Fibroblast of lung (primary cell): Measurements from ENCODE around the gene TFB2M. TPM values are rescaled to one million over a fixed set of nuclear protein-coding genes. Genes with fewer than 3 reads are reported as not detected.

Experiments
- DNase-seq, 2 donors: peaks; one replicate each; pipeline versions ENCODE4 v3.0.0 to v3.0.0-alpha.2; 2010; ENCODE audit warnings: low read depth in 2 of 2
- H2AFZ ChIP-seq: 2 replicates; pipeline ENCODE4 v1.5.1; 2012; ENCODE audit warnings: low read length, control low read depth, inconsistent platforms
- H3K27ac ChIP-seq: 2 replicates; pipeline ENCODE4 v1.5.1; 2011; ENCODE audit warnings: low read length, control low read depth; ENCODE audit not compliant: insufficient read depth
- H3K27me3 ChIP-seq: 2 replicates; pipeline ENCODE4 v1.5.1; 2011; ENCODE audit warnings: mild to moderate bottlenecking, low read length; ENCODE audit not compliant: control insufficient read depth, insufficient read depth
- H3K36me3 ChIP-seq: 2 replicates; pipeline ENCODE4 v1.5.1; 2011; ENCODE audit warnings: low read length; ENCODE audit not compliant: control insufficient read depth, insufficient read depth
- H3K4me1 ChIP-seq: 2 replicates; pipeline ENCODE4 v1.5.1; 2011; ENCODE audit warnings: low read length; ENCODE audit not compliant: control insufficient read depth, insufficient read depth; ENCODE audit errors: extremely low read depth
- H3K4me2 ChIP-seq: 2 replicates; pipeline ENCODE4 v1.5.1; 2011; ENCODE audit warnings: low read length, control low read depth; ENCODE audit not compliant: insufficient read depth; ENCODE audit errors: extremely low read depth
- H3K4me3 ChIP-seq, 4 experiments: fragments of 200-600 bp in 1 of 4; sonication (generic) in 1 of 4; replicated peaks in 1 of 4; 2 replicates each; pipeline ENCODE4 v1.5.1; 2011 to 2016; ENCODE audit warnings: low read length in 4 of 4, low read depth in 3 of 4, mild to moderate bottlenecking in 3 of 4, control low read depth in 2 of 4, inconsistent platforms in 1 of 4, mixed read lengths in 1 of 4; ENCODE audit not compliant: insufficient read depth in 1 of 4; ENCODE audit errors: control extremely low read depth in 1 of 4
- H3K79me2 ChIP-seq: 2 replicates; pipeline ENCODE4 v1.5.1; 2012; ENCODE audit warnings: mild to moderate bottlenecking, low read length, inconsistent platforms; ENCODE audit not compliant: control insufficient read depth, insufficient read depth
- H3K9ac ChIP-seq: 2 replicates; pipeline ENCODE4 v1.5.1; 2011; ENCODE audit warnings: mild to moderate bottlenecking, low read length, control low read depth; ENCODE audit not compliant: insufficient read depth
- H3K9me3 ChIP-seq: 2 replicates; pipeline ENCODE4 v1.5.1; 2012; ENCODE audit warnings: low read depth, low read length; ENCODE audit not compliant: control insufficient read depth, insufficient read depth
- H4K20me1 ChIP-seq: 2 replicates; pipeline ENCODE4 v1.5.1; 2011; ENCODE audit warnings: low read length; ENCODE audit not compliant: control insufficient read depth, insufficient read depth; ENCODE audit errors: extremely low read depth
- CTCF ChIP-seq, 2 donors: IDR thresholded peaks in 1 of 2; conservative IDR thresholded peaks in 1 of 2; 1 replicate in 1 of 2; 2 replicates in 1 of 2; pipeline ENCODE4 v1.5.1; 2011 to 2012; ENCODE audit warnings: low read length in 2 of 2, control low read depth in 1 of 2, inconsistent platforms in 1 of 2, low read depth in 1 of 2, mild to moderate bottlenecking in 1 of 2
- EZH2 ChIP-seq: IDR thresholded peaks from 2 replicates; pipeline ENCODE4 v1.5.1; 2012; ENCODE audit warnings: low read length, control low read depth, mild to moderate bottlenecking; ENCODE audit errors: missing control alignments
- polyA plus RNA-seq, 2 donors: library from polyadenylated mRNA; depleted of rRNA in 1 of 2; stranded (reverse) in 1 of 2; unstranded in 1 of 2; fragments of >200 nt; gene quantifications; 2 replicates each; pipeline ENCODE4 v1.2.1, GENCODE V29; 2011 to 2012; ENCODE audit warnings: missing spikeins in 1 of 2
- total RNA-seq: library from RNA; depleted of rRNA; stranded (reverse); fragments of >200 nt; gene quantifications from 2 replicates; pipeline ENCODE4 v1.2.1, GENCODE V29; 2014

TFB2M gene
- total and polyA plus RNA-seq, 2 donors (not counting 1 experiment from before 2014, with no cell fraction given), result 15.9 to 20.1 TPM

GRCh38 chr1:246583056-246583440 is 17.0 kb upstream of the TFB2M start:
- peaks cover 3% of the 10 kb centered on the region for H3K36me3 ChIP-seq
- H3K27me3 ChIP-seq, result no peaks in the 10 kb centered on the region
- H3K9me3 ChIP-seq, result no peaks in the 10 kb centered on the region
- H2AFZ ChIP-seq, result no peak overlapping the region
- H3K9ac ChIP-seq, result no peak overlapping the region
- H4K20me1 ChIP-seq, result no peaks in the 10 kb centered on the region
- peaks cover 71% of the 10 kb centered on the region for H3K79me2 ChIP-seq
- no peak for DNase-seq
- H3K4me1 ChIP-seq, result peaks cover 16% of the 10 kb centered on the region
- H3K4me3 ChIP-seq, result no peak overlapping the region
- TF ChIP-seq EZH2 (no peak), CTCF (conservative IDR thresholded peaks at IDR 0.05 in 1 of 2, IDR thresholded peaks at IDR 0.05 in 1 of 2; ENCODE audit: low read depth in 1 of 2, low read length in 2 of 2) (no peak)
- no peak overlapping the region for H3K4me2 ChIP-seq
- no peak overlapping the region for H3K27ac ChIP-seq

GRCh38 chr1:246582301-246583055 is 16.4 kb upstream of the TFB2M start:
- no peaks in the 10 kb centered on the region for H3K27me3 ChIP-seq
- H3K27ac ChIP-seq, result no peak overlapping the region
- H3K9ac ChIP-seq, result no peak overlapping the region
- no peak overlapping the region for H3K4me3 ChIP-seq
- peaks cover 3% of the 10 kb centered on the region for H3K36me3 ChIP-seq
- peaks cover 75% of the 10 kb centered on the region for H3K79me2 ChIP-seq
- H3K4me1 ChIP-seq, result peaks cover 17% of the 10 kb centered on the region
- H3K9me3 ChIP-seq, result no peaks in the 10 kb centered on the region
- H4K20me1 ChIP-seq, result no peaks in the 10 kb centered on the region
- no peak for DNase-seq
- H2AFZ ChIP-seq, result no peak overlapping the region
- no peak for TF ChIP-seq CTCF (conservative IDR thresholded peaks at IDR 0.05 in 1 of 2, IDR thresholded peaks at IDR 0.05 in 1 of 2; ENCODE audit: low read depth in 1 of 2, low read length in 2 of 2)
- TF ChIP-seq EZH2, result no peak
- H3K4me2 ChIP-seq, result no peak overlapping the region

DNA sequence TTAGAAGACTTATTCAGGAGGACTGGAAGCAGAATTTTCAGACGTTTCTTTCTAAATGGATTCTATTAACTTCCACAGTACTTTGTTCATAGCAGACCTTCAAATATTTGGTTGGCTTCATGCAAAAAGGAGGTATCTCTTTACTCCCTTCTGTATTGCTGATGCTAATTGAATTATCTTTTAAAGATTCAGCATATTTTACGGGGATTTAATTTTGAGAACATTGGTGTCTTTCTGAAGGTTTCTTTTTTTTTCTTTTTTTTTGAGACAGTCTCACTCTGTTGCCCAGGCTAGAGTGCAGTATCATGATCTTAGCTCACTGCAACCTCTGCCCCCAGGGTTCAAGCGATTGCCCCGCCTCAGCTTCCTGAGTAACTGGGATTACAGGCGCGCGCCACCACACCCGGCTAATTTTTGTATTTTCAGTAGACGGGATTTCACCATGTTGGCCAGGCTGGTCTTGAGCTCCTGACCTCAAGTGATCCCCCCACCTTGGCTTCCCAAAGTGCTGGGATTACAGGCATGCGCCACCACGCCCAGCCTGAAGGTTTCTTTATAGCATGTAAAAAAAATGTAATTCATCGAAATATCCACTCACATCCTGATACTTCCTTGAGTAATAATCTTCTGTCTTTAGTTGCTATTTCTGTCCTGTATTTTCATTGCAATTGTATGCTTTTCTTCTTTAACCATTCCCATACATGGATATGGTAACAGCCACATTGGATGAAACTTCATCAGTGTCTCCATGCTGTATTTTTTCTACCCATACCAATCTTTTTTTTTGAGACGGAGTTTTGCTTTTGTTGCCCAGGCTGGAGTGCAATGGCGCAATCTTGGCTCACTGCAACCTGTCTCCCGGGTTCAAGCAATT is 14.7 kb upstream of the TFB2M start:
- TF ChIP-seq CTCF (conservative IDR thresholded peaks at IDR 0.05 in 1 of 2, IDR thresholded peaks at IDR 0.05 in 1 of 2; ENCODE audit: low read depth in 1 of 2, low read length in 2 of 2) (no peak), EZH2 (no peak)
- peaks cover 3% of the 10 kb centered on the region for H3K36me3 ChIP-seq
- H2AFZ ChIP-seq, result no peak overlapping the region
- no peaks in the 10 kb centered on the region for H3K27me3 ChIP-seq
- no peak for DNase-seq
- no peaks in the 10 kb centered on the region for H4K20me1 ChIP-seq
- no peak overlapping the region for H3K4me3 ChIP-seq
- H3K9ac ChIP-seq, result no peak overlapping the region
- no peaks in the 10 kb centered on the region for H3K9me3 ChIP-seq
- H3K4me1 ChIP-seq, result peaks cover 13% of the 10 kb centered on the region
- H3K79me2 ChIP-seq, result peaks cover 84% of the 10 kb centered on the region
- H3K4me2 ChIP-seq, result no peak overlapping the region
- H3K27ac ChIP-seq, result no peak overlapping the region
